Measurements from ENCODE around the gene LMLN. TPM values are rescaled to one million over a fixed set of nuclear protein-coding genes. Genes with fewer than 3 reads are reported as not detected.

Gene LMLN
- total RNA-seq, 2 donors from 2014 or later, result 3.8 to 4.6 TPM

- Mint-ChIP-seq H3K27me3 (no peaks in the 10 kb centered on the region), H3K4me3 (no peak overlapping the region), H3K27ac (no peak overlapping the region), H3K4me1 (no peaks in the 10 kb centered on the region), H3K36me3 (ENCODE audit: low read depth) (no peaks in the 10 kb centered on the region), H3K9me3 (peaks cover 7% of the 10 kb centered on the region)
- ATAC-seq (replicated peaks), result no peak
Observed at GRCh38 chr3:197970588-197970987, 10.6 kb downstream of the LMLN start.

GRCh38 chr3:197974016-197974415 is 14.0 kb downstream of the LMLN start:
- ATAC-seq (replicated peaks), result no peak
- Mint-ChIP-seq H3K36me3 (ENCODE audit: low read depth) (peaks cover 20% of the 10 kb centered on the region), H3K27ac (no peak overlapping the region), H3K9me3 (peaks cover 7% of the 10 kb centered on the region), H3K27me3 (no peaks in the 10 kb centered on the region), H3K4me3 (no peak overlapping the region), H3K4me1 (no peaks in the 10 kb centered on the region)

GRCh38 chr3:197975311-197975710 is 15.3 kb downstream of the LMLN start:
- Mint-ChIP-seq H3K4me1 (no peaks in the 10 kb centered on the region), H3K36me3 (ENCODE audit: low read depth) (peaks cover 20% of the 10 kb centered on the region), H3K9me3 (peaks cover 7% of the 10 kb centered on the region), H3K27ac (no peak overlapping the region), H3K27me3 (no peaks in the 10 kb centered on the region), H3K4me3 (no peak overlapping the region)
- ATAC-seq (replicated peaks), result no peak

- Mint-ChIP-seq H3K27ac (no peak overlapping the region), H3K27me3 (no peaks in the 10 kb centered on the region), H3K9me3 (no peaks in the 10 kb centered on the region), H3K36me3 (ENCODE audit: low read depth) (no peaks in the 10 kb centered on the region), H3K4me1 (no peaks in the 10 kb centered on the region), H3K4me3 (no peak overlapping the region)
- no peak for ATAC-seq (replicated peaks)
Observed at GRCh38 chr3:197983076-197983475, 23.1 kb downstream of the LMLN start.

GRCh38 chr3:197989651-197990050 is 29.6 kb downstream of the LMLN start:
- Mint-ChIP-seq H3K27me3 (no peaks in the 10 kb centered on the region), H3K4me1 (no peaks in the 10 kb centered on the region), H3K36me3 (ENCODE audit: low read depth) (peaks cover 16% of the 10 kb centered on the region), H3K9me3 (no peaks in the 10 kb centered on the region), H3K4me3 (no peak overlapping the region), H3K27ac (no peak overlapping the region)
- no peak for ATAC-seq (replicated peaks)

DNA sequence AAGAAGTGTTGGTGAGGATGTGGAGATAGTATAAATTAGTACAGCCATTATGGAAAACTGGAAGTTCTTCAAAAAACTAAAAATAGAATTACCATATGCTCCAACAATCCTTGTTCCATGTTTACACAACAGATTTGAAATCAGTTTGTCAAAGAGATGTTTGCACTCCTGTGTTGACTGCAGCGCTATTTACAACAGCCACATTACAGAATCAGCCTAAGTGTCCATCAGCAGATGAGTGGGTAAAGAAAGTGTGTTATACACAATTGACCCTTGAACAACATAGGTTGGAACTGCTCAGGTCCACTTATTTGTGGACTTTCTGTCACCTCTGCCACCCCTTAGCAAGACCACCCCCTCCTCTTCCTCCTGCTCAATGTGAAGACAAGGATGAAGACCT is 34.7 kb downstream of the LMLN start:
- Mint-ChIP-seq H3K4me3 (no peak overlapping the region), H3K27me3 (no peaks in the 10 kb centered on the region), H3K4me1 (no peaks in the 10 kb centered on the region), H3K27ac (no peak overlapping the region), H3K9me3 (no peaks in the 10 kb centered on the region), H3K36me3 (ENCODE audit: low read depth) (peaks cover 20% of the 10 kb centered on the region)
- no peak for ATAC-seq (replicated peaks)

- Mint-ChIP-seq H3K9me3 (no peaks in the 10 kb centered on the region), H3K4me1 (no peaks in the 10 kb centered on the region), H3K36me3 (ENCODE audit: low read depth) (peaks cover 14% of the 10 kb centered on the region), H3K27me3 (no peaks in the 10 kb centered on the region), H3K4me3 (no peak overlapping the region), H3K27ac (no peak overlapping the region)
- ATAC-seq (replicated peaks), result no peak
Observed at GRCh38 chr3:197996855-197997254, 36.8 kb downstream of the LMLN start.

DNA sequence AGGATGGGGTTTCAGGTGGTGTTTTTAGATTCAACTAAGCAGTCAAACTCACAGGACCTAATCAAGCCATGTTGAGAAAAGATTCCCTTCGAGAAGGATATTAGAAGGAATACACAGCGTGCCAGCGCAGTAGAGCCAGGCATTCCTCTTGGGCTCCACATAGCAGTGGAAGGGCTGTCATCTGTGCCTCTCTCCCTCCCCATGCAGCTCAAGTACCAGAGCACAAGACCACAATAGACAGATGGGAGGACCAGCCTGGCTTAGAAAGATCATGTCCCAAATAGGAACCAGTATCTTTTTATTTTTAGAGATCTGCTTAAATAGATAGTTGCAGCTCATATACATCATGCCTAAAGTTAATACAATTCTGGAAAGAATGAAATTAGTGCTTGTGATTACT is 37.9 kb downstream of the LMLN start:
- Mint-ChIP-seq H3K27me3 (no peaks in the 10 kb centered on the region), H3K36me3 (ENCODE audit: low read depth) (peaks cover 4% of the 10 kb centered on the region), H3K4me1 (no peaks in the 10 kb centered on the region), H3K9me3 (no peaks in the 10 kb centered on the region), H3K27ac (no peak overlapping the region), H3K4me3 (no peak overlapping the region)
- no peak for ATAC-seq (replicated peaks)

- no peak for ATAC-seq (replicated peaks)
- Mint-ChIP-seq H3K27me3 (no peaks in the 10 kb centered on the region), H3K27ac (no peak overlapping the region), H3K4me1 (no peaks in the 10 kb centered on the region), H3K4me3 (no peak overlapping the region), H3K36me3 (ENCODE audit: low read depth) (no peaks in the 10 kb centered on the region), H3K9me3 (no peaks in the 10 kb centered on the region)
Observed at GRCh38 chr3:198017090-198017489, 57.1 kb downstream of the LMLN start.

GRCh38 chr3:198018416-198018815 is 58.4 kb downstream of the LMLN start:
- H3K27ac Mint-ChIP-seq, result no peak overlapping the region
- ATAC-seq (replicated peaks), result no peak
- no peak overlapping the region for H3K4me3 Mint-ChIP-seq
- no peaks in the 10 kb centered on the region for H3K9me3 Mint-ChIP-seq
- no peaks in the 10 kb centered on the region for H3K36me3 Mint-ChIP-seq (ENCODE audit: low read depth)
- H3K27me3 Mint-ChIP-seq, result no peaks in the 10 kb centered on the region
- H3K4me1 Mint-ChIP-seq, result no peaks in the 10 kb centered on the region

DNA sequence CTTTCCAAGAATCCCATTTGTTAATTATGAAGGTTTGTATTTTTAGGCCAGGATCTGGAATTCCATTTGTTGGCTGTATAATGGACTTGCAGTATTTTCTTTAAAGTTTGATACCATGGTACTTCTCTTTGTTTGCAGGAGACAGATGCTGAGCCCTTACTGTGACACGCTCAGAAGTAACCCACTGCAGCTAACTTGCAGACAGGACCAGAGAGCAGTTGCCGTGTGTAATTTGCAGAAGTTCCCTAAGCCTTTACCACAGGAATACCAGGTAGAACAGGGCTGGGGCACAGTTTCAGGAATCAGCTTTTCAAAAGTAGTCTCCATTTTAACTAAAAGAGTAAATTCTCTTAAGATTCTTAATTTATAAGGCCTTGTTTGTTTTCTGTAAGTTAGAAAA is 59.1 kb downstream of the LMLN start:
- Mint-ChIP-seq H3K27ac (no peak overlapping the region), H3K9me3 (no peaks in the 10 kb centered on the region), H3K4me3 (no peak overlapping the region), H3K4me1 (no peaks in the 10 kb centered on the region), H3K36me3 (ENCODE audit: low read depth) (no peaks in the 10 kb centered on the region), H3K27me3 (no peaks in the 10 kb centered on the region)
- ATAC-seq (replicated peaks), result no peak

DNA sequence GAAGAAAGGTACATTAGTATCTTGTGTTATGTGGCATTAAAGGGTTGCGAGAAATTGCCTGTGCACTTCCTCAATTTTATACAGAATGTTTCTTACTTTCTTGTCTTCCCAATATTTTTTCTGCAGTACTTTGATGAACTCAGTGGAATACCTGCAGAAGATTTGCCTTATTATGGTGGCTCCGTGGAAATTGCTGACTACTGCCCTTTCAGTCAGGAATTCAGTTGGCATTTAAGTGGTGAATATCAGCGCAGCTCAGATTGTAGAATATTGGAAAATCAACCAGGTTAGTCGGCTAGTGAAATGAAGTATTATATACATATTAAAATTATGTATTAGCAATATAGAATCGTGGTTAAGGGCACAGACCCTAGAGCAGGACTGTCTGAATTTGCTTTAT is 61.3 kb downstream of the LMLN start:
- H3K9me3 Mint-ChIP-seq, result no peaks in the 10 kb centered on the region
- no peak for ATAC-seq (replicated peaks)
- H3K4me1 Mint-ChIP-seq, result no peaks in the 10 kb centered on the region
- H3K36me3 Mint-ChIP-seq (ENCODE audit: low read depth), result no peaks in the 10 kb centered on the region
- no peak overlapping the region for H3K4me3 Mint-ChIP-seq
- H3K27ac Mint-ChIP-seq, result no peak overlapping the region
- no peaks in the 10 kb centered on the region for H3K27me3 Mint-ChIP-seq

- H3K4me3 Mint-ChIP-seq, result no peak overlapping the region
- H3K27me3 Mint-ChIP-seq, result no peaks in the 10 kb centered on the region
- H3K9me3 Mint-ChIP-seq, result no peaks in the 10 kb centered on the region
- ATAC-seq (replicated peaks), result no peak
- no peak overlapping the region for H3K27ac Mint-ChIP-seq
- H3K36me3 Mint-ChIP-seq (ENCODE audit: low read depth), result peaks cover 11% of the 10 kb centered on the region
- no peaks in the 10 kb centered on the region for H3K4me1 Mint-ChIP-seq
Observed at GRCh38 chr3:198022604-198023003, 62.6 kb downstream of the LMLN start.

- no peak for ATAC-seq (replicated peaks)
- Mint-ChIP-seq H3K9me3 (no peaks in the 10 kb centered on the region), H3K4me1 (no peaks in the 10 kb centered on the region), H3K4me3 (no peak overlapping the region), H3K27me3 (no peaks in the 10 kb centered on the region), H3K27ac (no peak overlapping the region), H3K36me3 (ENCODE audit: low read depth) (peaks cover 12% of the 10 kb centered on the region)
Observed at GRCh38 chr3:198025644-198026043, 65.6 kb downstream of the LMLN start.

DNA sequence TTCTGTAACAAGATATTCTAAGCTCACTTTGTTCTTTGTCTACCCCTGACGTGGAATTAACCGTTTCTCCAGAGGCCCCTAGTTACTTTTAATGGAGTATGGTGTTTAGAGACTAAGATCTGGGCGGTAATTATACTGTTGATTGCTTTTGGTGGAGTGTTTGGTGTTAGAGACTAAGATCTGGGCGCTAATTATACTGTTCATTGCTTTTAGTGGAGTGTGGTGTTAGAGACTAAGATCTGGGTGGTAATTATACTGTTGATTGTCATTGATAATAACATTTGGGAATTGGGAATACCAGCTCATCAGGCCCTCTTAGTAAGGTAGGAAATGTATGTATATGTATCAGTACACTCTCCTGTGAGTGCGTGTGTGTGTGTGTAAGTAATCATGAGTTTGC is 66.6 kb downstream of the LMLN start:
- Mint-ChIP-seq H3K9me3 (no peaks in the 10 kb centered on the region), H3K27me3 (no peaks in the 10 kb centered on the region), H3K4me1 (no peaks in the 10 kb centered on the region), H3K36me3 (ENCODE audit: low read depth) (peaks cover 12% of the 10 kb centered on the region), H3K4me3 (no peak overlapping the region), H3K27ac (no peak overlapping the region)
- no peak for ATAC-seq (replicated peaks)

DNA sequence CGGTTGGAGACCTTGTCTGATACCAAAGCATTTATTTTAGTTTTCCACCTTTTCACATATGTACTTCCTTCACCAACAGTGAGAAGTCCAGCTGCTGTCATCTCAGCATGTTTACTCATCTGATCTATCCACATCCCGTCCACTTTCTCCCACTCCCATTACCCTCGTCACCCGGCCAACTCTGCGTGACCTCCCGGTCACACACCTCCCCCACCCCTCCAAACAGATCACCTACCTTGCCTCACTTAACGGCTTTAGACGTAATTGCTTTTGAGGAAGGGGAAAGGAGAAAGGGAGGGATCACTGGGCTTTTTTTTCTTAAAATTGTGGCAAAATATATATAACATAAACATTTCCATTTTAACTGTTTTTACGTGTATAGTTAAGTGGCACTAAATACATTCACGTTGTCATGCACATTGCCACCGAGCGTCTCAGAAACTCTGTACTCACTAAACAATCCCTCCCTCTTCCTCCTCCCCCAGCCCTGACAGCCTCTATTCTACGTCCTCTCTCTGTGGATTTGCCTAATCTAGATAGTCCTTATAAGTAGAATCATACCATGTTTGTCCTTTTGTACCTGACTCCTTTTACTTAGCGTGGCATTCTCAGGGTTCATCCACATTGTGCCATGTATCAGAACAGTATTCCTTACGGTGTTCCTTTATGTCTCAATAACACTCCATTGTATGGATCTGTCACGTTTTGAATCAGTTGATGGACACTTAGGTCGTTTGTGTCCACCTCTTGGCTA is 67.2 kb downstream of the LMLN start:
- Mint-ChIP-seq H3K36me3 (ENCODE audit: low read depth) (peaks cover 12% of the 10 kb centered on the region), H3K4me3 (no peak overlapping the region), H3K4me1 (no peaks in the 10 kb centered on the region), H3K9me3 (no peaks in the 10 kb centered on the region), H3K27me3 (no peaks in the 10 kb centered on the region), H3K27ac (no peak overlapping the region)
- ATAC-seq (replicated peaks), result no peak

Measured in activated T-helper 17 cell treated with anti-CD3 and anti-CD28 coated beads, Interleukin-2, amount 50 U/mL, for 72 hours (primary cell).